Stimulated activated CD4-positive, alpha-beta T cell treated with anti-CD3 and anti-CD28 coated beads, Interleukin-15, amount 100 ng/mL, for 1 hour (primary cell): ENCODE results near the gene GJC1.

ENCODE experiments used
- DNase-seq, 2 donors: peaks; one replicate each; pipeline ENCODE4 v3.0.0-alpha.2; 2020; ENCODE audit warnings: low read depth in 1 of 2, low spot score in 1 of 2

Gene GJC1

DNA sequence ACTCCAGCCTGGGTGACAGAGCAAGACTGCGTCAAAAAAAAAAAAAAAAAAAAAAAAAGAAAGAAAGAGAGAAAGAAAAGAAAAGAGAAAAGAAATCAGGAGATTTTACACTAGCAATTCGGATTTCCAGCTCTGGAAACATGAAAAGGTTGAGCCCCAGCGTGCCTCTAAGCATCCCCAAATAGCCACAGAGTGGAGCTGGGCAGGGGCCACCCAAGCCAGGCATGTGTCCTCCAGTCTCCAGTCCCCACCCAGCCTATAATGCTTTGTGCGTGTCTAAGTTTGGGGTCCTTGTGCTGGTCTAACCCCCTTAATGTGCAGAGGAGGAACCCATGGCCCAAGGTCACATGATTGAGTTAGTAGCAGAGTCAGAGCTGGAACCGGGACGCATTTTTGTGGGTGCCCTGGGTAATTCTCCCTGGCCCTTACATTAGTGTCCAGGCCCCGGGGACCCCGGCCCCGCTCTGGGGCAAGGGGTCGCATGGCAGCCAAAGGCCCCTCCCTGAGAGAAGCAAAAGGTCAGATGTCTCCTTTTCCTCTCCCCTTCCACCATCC is 51.4 kb downstream of the GJC1 start:
- DNase-seq: no peak

DNA sequence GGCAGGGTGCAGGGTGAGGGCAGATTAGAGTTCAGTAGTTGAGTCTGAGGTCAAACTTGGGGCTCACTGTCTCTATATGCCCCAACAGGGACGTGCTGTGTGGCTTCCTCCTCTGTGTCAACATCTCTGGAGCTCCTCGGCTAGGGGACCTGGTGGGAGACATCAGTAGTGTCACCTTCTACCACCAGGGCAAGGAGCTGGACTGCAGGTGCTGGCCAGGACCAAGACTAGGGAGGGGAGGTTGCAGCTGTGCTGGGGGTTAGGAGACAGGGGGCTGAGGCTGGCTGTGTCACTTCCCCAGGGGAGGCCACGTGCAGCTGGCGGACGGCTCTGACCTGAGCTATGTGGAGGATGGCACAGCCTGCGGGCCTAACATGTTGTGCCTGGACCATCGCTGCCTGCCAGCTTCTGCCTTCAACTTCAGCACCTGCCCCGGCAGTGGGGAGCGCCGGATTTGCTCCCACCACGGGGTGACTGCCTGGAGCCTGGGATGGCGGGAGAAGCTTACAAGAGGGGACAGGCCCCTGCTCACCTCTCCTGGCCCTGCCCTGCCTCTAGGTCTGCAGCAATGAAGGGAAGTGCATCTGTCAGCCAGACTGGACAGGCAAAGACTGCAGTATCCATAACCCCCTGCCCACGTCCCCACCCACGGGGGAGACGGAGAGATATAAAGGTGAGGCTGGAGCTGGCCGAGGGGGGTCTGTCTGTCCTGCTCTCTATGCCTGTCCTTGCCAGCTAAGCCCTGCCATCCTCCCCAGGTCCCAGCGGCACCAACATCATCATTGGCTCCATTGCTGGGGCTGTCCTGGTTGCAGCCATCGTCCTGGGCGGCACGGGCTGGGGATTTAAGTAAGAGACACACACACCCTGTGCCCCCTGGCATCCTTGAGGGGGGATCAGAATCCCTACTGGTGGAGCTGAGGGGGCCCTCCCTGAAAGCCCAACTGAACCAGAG is 52.4 kb downstream of the GJC1 start:
- no peak for DNase-seq

DNA sequence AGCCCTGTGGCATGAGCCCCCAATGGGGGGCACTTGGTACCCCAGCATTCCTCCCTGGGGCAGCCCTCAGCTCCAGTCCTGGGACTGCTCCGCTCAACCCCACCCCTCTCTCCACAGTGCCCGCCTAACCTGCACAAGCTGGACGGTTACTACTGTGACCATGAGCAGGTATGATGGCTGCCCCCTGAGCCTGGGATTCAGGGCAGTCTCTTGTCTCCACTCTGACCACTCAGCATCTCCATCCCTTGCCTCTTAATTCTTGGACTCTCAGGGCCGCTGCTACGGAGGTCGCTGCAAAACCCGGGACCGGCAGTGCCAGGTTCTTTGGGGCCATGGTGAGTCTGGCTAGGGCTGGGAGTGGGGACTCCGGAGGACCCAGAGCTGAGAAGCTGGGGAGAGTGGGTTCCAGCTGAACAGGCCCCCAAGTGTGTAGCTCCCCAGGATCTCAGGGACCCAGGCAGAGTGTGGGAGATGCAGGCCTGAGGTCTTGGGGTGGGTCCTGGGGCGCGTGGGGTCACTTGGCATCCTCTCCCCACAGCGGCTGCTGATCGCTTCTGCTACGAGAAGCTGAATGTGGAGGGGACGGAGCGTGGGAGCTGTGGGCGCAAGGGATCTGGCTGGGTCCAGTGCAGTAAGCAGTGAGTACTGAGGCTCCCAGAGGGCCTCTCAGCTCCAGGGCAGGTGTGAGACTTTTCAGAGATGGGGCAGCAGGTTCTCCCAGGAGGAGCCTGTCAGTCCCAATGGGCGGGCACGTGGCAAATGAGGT is 53.3 kb downstream of the GJC1 start:
- DNase-seq: no peak

DNA sequence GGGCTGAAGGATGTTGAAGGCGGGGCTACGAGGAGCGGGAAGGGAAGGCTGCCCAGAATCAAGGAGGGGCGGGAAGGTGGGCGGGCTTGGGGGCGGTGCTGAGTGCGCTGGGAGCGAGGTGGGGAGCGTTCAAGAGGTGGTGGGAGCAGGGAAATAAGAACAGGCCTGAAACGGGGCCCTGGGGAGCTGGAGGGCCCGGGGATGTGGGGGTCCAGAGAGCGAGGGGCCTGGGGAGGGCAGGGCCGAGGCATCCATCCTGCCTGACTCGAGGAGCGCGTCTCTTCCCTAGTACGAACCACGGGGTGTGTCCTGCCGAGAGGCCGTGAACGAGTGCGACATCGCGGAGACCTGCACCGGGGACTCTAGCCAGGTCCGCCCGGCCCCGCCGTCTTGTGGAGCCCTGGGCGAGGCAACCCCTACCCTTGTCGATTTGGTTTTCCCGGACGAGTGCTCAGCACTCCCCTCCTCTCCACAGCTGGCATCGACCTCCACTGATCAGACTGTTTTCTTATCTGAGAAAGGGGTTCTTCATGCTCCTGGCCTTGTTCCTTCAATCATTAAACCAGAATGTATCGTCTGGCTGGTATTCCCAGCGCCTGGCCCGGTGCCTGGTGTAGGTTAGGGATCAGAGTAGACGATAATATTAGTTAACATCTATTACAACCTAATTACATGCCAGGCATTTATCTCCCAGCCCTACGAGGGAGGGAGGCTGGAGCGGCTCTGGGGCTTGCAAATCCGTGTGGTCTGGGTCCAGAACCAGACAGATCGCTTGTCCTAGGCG is 54.1 kb downstream of the GJC1 start:
- DNase-seq: no peak

DNA sequence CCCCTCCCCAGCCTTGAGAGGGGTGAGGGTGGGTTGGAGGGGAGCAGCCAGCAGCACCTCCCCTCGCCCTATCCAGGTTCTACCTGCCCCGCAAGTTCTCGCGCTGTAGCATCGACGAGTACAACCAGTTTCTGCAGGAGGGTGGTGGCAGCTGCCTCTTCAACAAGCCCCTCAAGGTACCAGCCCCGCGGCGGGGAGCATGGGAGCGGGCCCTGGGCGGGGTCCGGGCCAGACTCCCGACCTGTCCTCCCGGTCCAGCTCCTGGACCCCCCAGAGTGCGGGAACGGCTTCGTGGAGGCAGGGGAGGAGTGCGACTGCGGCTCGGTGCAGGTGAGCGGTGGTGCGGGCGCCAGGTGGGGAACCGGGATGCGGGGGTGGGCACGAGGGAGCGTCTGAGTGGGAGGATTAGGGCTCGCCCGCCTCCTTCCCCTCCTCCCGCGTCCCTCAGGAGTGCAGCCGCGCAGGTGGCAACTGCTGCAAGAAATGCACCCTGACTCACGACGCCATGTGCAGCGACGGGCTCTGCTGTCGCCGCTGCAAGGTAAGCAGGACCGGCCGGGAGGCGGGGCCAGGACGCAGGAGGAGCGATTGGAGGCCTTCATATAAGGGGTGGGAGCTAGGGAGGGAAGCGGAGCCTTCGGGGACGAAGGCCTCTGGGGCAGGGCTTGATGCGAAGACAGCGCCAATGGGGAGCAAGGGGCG is 54.8 kb downstream of the GJC1 start:
- DNase-seq: peak; percentile 94 to 95

- DNase-seq: peak; percentile 72 to 87
These were observed 55.6 kb downstream of the GJC1 start for GRCh38 chr17:44774271-44775135.

DNA sequence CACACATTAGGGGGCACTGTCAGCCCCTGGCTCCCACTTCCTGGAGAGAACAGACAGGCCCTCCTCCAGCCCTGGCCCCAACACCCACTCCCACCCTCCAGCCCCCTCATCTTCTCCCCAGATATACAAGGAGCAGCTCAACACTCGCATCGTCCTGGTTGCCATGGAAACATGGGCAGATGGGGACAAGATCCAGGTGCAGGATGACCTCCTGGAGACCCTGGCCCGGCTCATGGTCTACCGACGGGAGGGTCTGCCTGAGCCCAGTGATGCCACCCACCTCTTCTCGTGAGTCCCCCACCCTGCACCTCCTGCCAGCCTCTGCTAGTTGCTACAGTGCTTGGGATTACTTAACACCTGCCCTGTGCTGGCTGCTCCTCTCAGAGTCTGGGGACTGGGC is 56.9 kb downstream of the GJC1 start:
- DNase-seq: no peak

- no peak for DNase-seq
These were observed 57.6 kb downstream of the GJC1 start for GRCh38 chr17:44772308-44773045.

DNA sequence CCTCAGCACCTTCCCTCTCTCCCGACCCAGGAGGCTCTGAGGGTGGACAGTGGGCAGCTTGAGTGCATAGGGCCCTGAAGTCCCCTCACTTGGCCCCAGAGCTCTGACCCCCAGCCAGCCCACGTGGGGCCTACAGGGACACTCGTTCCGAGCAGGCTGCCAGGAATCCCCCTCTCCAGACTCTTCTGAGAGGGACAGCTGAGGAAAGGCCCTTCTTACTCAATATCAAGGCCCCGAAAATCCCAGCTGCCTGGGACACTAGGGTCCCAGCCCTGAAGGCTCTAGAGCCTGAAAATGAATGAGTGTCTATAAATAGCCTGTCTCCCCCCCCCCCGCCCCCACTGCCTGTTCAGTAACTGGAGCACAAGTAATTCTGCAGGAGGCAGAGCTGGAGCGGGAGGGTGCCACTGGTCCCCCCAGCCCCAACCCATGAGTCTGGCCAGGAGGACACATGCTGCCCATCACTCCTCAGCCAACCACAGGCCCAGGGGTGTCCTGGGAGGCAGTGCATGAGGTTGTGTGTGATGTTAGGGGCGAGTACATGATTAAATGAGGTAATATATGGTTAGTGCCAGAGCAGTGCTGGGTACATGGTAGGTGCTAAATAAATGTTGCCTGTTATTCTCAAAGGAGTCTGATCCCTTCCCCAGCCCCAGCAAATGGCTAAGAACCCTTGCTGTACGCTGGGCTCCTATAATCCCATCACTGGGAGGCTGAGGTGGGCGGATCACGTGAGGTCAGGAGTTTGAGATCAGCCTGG is 59.7 kb downstream of the GJC1 start:
- DNase-seq: no peak

GRCh38 chr17:44769647-44770084 is 60.4 kb downstream of the GJC1 start:
- DNase-seq: no peak

- no peak for DNase-seq
These were observed 60.9 kb downstream of the GJC1 start for GRCh38 chr17:44769230-44769629.

GRCh38 chr17:44768505-44769142 is 61.5 kb downstream of the GJC1 start:
- DNase-seq: no peak

DNA sequence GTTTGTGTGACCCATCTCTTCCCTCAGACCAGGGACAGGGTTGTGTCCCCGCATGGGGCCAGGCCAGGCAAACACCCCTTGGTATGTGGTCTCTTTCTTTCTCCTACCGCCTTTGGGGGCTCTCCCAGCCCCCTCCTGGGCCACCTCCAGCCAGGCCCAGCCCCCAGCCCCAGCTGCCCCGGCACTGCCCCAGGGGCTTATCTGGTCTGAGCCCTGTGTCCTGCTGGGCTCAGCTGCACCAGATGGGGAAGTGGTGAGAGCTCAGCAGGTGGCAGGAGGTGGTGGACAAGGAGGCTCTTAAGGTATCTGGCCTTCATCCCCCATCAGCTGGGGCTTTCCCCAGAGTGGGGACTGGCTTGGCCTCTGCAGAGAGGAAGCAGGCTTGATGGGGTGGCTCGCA is 62.6 kb downstream of the GJC1 start:
- DNase-seq: no peak

DNA sequence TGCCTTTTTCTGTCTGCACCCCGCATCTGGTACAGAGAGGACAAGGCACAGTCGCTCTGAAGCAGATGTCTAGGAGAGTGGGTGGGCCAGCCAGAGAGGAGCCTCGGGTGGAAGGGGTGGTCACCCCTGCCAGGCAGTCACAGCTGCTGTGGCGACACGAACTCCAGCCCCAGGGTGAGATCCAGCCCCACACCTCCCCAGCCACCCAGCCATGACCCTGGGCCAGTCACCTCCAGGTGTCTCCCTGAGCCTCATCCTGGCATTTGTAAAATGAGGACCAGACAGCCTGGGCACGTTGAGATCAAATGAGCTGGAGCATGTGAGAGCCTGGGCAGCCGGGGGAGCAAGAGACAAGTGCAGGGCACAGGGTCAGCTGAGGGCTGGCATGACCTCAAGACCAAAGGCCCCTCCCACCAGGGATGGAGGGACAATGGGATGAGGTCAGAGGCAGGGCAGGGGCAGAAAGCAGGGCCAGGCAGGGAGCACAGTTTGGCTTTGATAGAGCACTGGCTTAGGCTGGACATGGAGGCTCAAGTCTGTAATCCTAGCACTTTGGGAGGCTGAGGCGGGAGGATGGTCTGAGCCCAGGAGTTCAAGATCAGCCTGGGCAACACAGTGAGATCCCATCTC is 63.6 kb downstream of the GJC1 start:
- no peak for DNase-seq

- DNase-seq: no peak
These were observed 64.1 kb downstream of the GJC1 start for GRCh38 chr17:44765965-44766364.

DNA sequence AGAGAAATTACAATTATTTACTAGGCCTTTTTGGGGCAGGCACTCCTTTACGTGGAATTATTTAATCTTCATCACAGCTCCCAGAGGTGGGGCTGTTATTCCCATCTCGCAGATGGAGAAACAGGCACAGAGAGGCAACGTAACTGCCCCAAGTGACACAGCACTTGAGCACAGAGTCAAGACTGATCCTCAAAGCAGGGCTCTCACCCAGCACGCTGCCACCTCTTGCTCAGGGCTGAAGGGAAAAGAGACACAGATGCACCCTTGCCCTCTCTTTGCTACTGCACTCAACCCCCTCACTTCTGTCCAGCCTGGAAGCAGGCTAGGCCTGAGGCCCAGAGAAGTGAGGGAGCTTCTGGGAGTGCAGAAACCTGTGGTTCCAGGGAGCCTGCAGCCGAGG is 66.9 kb downstream of the GJC1 start:
- no peak for DNase-seq
